AML-193 (cell line): Measurements from ENCODE around the gene PRR20C.
"Not testable (repeated sequence)": the region's sequence is repeated elsewhere in the genome, so short reads cannot be mapped to it uniquely, and the experiment has no call there.

Source experiments
- DNase-seq, 2 experiments: peaks; one replicate each; lab custom pipeline; 2025; lab: John Stamatoyannopoulos, UW

PRR20C gene

GRCh38 chr13:57153761-57154160 lies at the start of gene PRR20C:
Gene PRR20C, plus strand, starts transcription at chr13:57154061. Its CDS starts 387 bp downstream, at chr13:57154448.
- not testable (repeated sequence) for DNase-seq

GRCh38 chr13:57114945-57115344 lies 38.9 kb upstream of the PRR20C start:
- DNase-seq = no peak

- DNase-seq = no peak
Measured at GRCh38 chr13:57123681-57124080, 30.2 kb upstream of the PRR20C start.

GRCh38 chr13:57128909-57129308 lies 25.0 kb upstream of the PRR20C start:
- no peak for DNase-seq

- no peak for DNase-seq
Measured at GRCh38 chr13:57136093-57136492, 17.8 kb upstream of the PRR20C start.

GRCh38 chr13:57137585-57137984 lies 16.3 kb upstream of the PRR20C start:
- DNase-seq = no peak

GRCh38 chr13:57138988-57139387 lies 14.9 kb upstream of the PRR20C start:
- no peak for DNase-seq

GRCh38 chr13:57139781-57140180 lies 14.1 kb upstream of the PRR20C start:
- DNase-seq = not testable (repeated sequence)

GRCh38 chr13:57140235-57140968 lies 13.5 kb upstream of the PRR20C start, which contains the start of gene PRR20A:
Gene PRR20A, plus strand, starts transcription at chr13:57140918. Its CDS starts 387 bp downstream, at chr13:57141305.
- not testable (repeated sequence) for DNase-seq

GRCh38 chr13:57147188-57147587 lies 6.7 kb upstream of the PRR20C start, which contains the start of gene PRR20B:
Gene PRR20B, plus strand, starts transcription at chr13:57147488. Its CDS starts 387 bp downstream, at chr13:57147875.
- not testable (repeated sequence) for DNase-seq

- not testable (repeated sequence) for DNase-seq
Measured at GRCh38 chr13:57148106-57148505, 5.8 kb upstream of the PRR20C start.

- not testable (repeated sequence) for DNase-seq
Measured at GRCh38 chr13:57160332-57160731, 6.5 kb downstream of the PRR20C start, which contains the start of gene PRR20D. Gene PRR20D, plus strand, starts transcription at chr13:57160632. Its CDS starts 387 bp downstream, at chr13:57161019.

- not testable (repeated sequence) for DNase-seq
Measured at GRCh38 chr13:57166897-57167296, 13.0 kb downstream of the PRR20C start, which contains the start of gene PRR20E. Gene PRR20E, plus strand, starts transcription at chr13:57167197. Its CDS starts 387 bp downstream, at chr13:57167584.

- no peak for DNase-seq
Measured at GRCh38 chr13:57191667-57192066, 37.8 kb downstream of the PRR20C start.
